SK-N-SH (cell line): Measurements from ENCODE around the gene PTOV1. TPM values are rescaled to one million over a fixed set of nuclear protein-coding genes. Genes with fewer than 3 reads are reported as not detected.

Source experiments
- CTCF ChIA-PET: fragments of 300-600, 350-600 bp; formaldehyde crosslinking; extraction: SDS; loops from one replicate; lab custom pipeline; 2021; lab: Yijun Ruan, JAX
- POLR2A ChIA-PET: fragments of 350-600 bp; sonication (Branson Sonifier 250); formaldehyde crosslinking; extraction: SDS; loops from one replicate; lab custom pipeline; 2020; ENCODE audit warnings: antibody characterized with exemption, inconsistent platforms; lab: Yijun Ruan, JAX
- DNase-seq: peaks from one replicate; pipeline ENCODE4 v3.0.0; 2012
- H2AFZ ChIP-seq: fragments of 200-600 bp; sonication (generic); 2 replicates; pipeline ENCODE4 v1.8.1; 2016; ENCODE audit warnings: antibody characterized with exemption, mild to moderate bottlenecking, low read depth
- H3F3A ChIP-seq: fragments of 200-600 bp; sonication (generic); replicated peaks from 2 replicates; pipeline ENCODE3; 2016; ENCODE audit warnings: antibody characterized with exemption, mild to moderate bottlenecking; ENCODE audit not compliant: insufficient read depth
- H3K27ac ChIP-seq, 2 experiments: fragments of 200-500 bp in 1 of 2; fragments of 200-600 bp in 1 of 2; sonication (Bioruptor generic) in 1 of 2; sonication (generic), shearing (Covaris generic) in 1 of 2; 2 replicates each; pipeline versions ENCODE4 v1.5.1 to v1.6.1; 2014 to 2016; ENCODE audit warnings: low read depth in 2 of 2, inconsistent platforms in 1 of 2, low read length in 1 of 2, mild to moderate bottlenecking in 1 of 2, mixed read lengths in 1 of 2
- H3K27me3 ChIP-seq: fragments of 200-600 bp; sonication (generic), shearing (Covaris generic); 2 replicates; pipeline ENCODE4 v1.6.1; 2016; ENCODE audit warnings: mixed run types; ENCODE audit not compliant: insufficient read depth
- H3K36me3 ChIP-seq, 2 experiments: fragments of 200-500 bp in 1 of 2; fragments of 200-600 bp in 1 of 2; sonication (Bioruptor generic) in 1 of 2; sonication (generic) in 1 of 2; replicated peaks in 1 of 2; 2 replicates each; pipeline versions ENCODE3 to v1.5.1; 2014 to 2016; ENCODE audit warnings: low read length in 1 of 2, mild to moderate bottlenecking in 1 of 2; ENCODE audit not compliant: insufficient read depth in 2 of 2, control insufficient read depth in 1 of 2
- H3K4me1 ChIP-seq, 2 experiments: fragments of 200-500 bp in 1 of 2; fragments of 200-600 bp in 1 of 2; sonication (Bioruptor generic) in 1 of 2; sonication (generic), shearing (Covaris generic) in 1 of 2; 2 replicates each; pipeline versions ENCODE4 v1.5.1 to v1.6.1; 2014 to 2016; ENCODE audit warnings: low read depth in 1 of 2, low read length in 1 of 2, mixed run types in 1 of 2; ENCODE audit not compliant: insufficient read depth in 2 of 2, control insufficient read depth in 1 of 2
- H3K4me2 ChIP-seq: fragments of 200-600 bp; sonication (generic), shearing (Covaris generic); 2 replicates; pipeline ENCODE4 v1.6.1; 2017; ENCODE audit warnings: mixed run types
- H3K4me3 ChIP-seq, 2 experiments: fragments of 200-500 bp in 1 of 2; fragments of 200-600 bp in 1 of 2; sonication (Bioruptor generic) in 1 of 2; sonication (generic), shearing (Covaris generic) in 1 of 2; 2 replicates each; pipeline versions ENCODE4 v1.5.1 to v1.8.1; 2014 to 2016; ENCODE audit warnings: low read depth in 2 of 2, inconsistent platforms in 1 of 2, low read length in 1 of 2, mild to moderate bottlenecking in 1 of 2, mixed read lengths in 1 of 2, moderate library complexity in 1 of 2
- H3K79me2 ChIP-seq: fragments of 200-600 bp; sonication (generic); 2 replicates; pipeline ENCODE4 v1.8.1; 2017; ENCODE audit warnings: mild to moderate bottlenecking; ENCODE audit not compliant: insufficient read depth
- H3K9ac ChIP-seq: fragments of 200-600 bp; sonication (generic); 2 replicates; pipeline ENCODE4 v1.6.1; 2017; ENCODE audit warnings: mixed run types
- H3K9me2 ChIP-seq: fragments of 200-600 bp; sonication (generic); 2 replicates; pipeline ENCODE4 v1.6.1; 2017; ENCODE audit warnings: mixed run types
- H3K9me3 ChIP-seq: fragments of 200-600 bp; sonication (generic); 2 replicates; pipeline ENCODE4 v1.6.1; 2017; ENCODE audit warnings: mixed run types, mild to moderate bottlenecking, moderate library complexity
- H4K20me1 ChIP-seq: fragments of 200-600 bp; sonication (generic); 2 replicates; pipeline ENCODE4 v1.6.1; 2017; ENCODE audit warnings: mild to moderate bottlenecking, mixed run types; ENCODE audit not compliant: insufficient read depth
- ELF1 ChIP-seq: IDR thresholded peaks from 2 replicates; pipeline ENCODE4 v1.4.0; 2012
- EZH2phosphoT487 ChIP-seq: fragments of 200-600 bp; sonication (generic); IDR thresholded peaks from 2 replicates; pipeline ENCODE4 v1.6.1; 2017; ENCODE audit warnings: low read depth, mixed run types, mild to moderate bottlenecking, antibody characterized with exemption, moderate library complexity, borderline replicate concordance
- FOXM1 ChIP-seq: IDR thresholded peaks from 2 replicates; pipeline ENCODE4 v1.4.0; 2012; ENCODE audit warnings: low read depth, mild to moderate bottlenecking
- JUND ChIP-seq: IDR thresholded peaks from 2 replicates; pipeline ENCODE4 v1.4.0; 2012
- NFIC ChIP-seq: IDR thresholded peaks from 2 replicates; pipeline ENCODE4 v1.4.0; 2012; ENCODE audit warnings: borderline replicate concordance
- POLR2AphosphoS5 ChIP-seq: IDR thresholded peaks from 2 replicates; pipeline ENCODE4 v1.6.1; 2012; ENCODE audit warnings: low read depth, low read length
- RAD21 ChIP-seq: IDR thresholded peaks from 2 replicates; pipeline ENCODE4 v1.6.1; 2012; ENCODE audit warnings: mild to moderate bottlenecking, low read length
- RCOR1 ChIP-seq: fragments of 150-350 bp; IDR thresholded peaks from 2 replicates; pipeline ENCODE4 v1.6.1; 2017; ENCODE audit warnings: antibody characterized with exemption, low read length
- RFX5 ChIP-seq: IDR thresholded peaks from 2 replicates; pipeline ENCODE4 v1.6.1; 2012; ENCODE audit warnings: mild to moderate bottlenecking, improper control_type of control experiment, low read length
- TAF1 ChIP-seq: IDR thresholded peaks from 2 replicates; pipeline ENCODE4 v1.6.1; 2012; ENCODE audit warnings: low read depth, mild to moderate bottlenecking, low read length, moderate library complexity, borderline replicate concordance
- TCF12 ChIP-seq: IDR thresholded peaks from 2 replicates; pipeline ENCODE4 v1.4.0; 2012
- YY1 ChIP-seq: IDR thresholded peaks from 2 replicates; pipeline ENCODE4 v1.4.0; 2012; ENCODE audit warnings: low read depth, mild to moderate bottlenecking
- WGBS: methylation state at CpG from one replicate; pipeline ENCODE4 v1.1.6; 2017; ENCODE audit warnings: low lambda C conversion rate; 5-methylcytosine and 5-hydroxymethylcytosine counted together
- polyA plus RNA-seq, 3 experiments: library from polyadenylated mRNA; depleted of rRNA; stranded (reverse); fragments of >200 nt; gene quantifications; 2 replicates each; pipeline ENCODE4 v1.2.3, GENCODE V29; 2012
- TF ChIP-seq, protein P1 (sequence below): fragments of 150-350 bp; IDR thresholded peaks from 2 replicates; pipeline ENCODE4 v1.6.1; 2016; ENCODE audit warnings: mild to moderate bottlenecking, low read depth, low read length
- TF ChIP-seq, protein P2 (sequence below): IDR thresholded peaks from 2 replicates; pipeline ENCODE4 v1.4.0; 2012; ENCODE audit warnings: low read depth
- TF ChIP-seq, protein P3 (sequence below): IDR thresholded peaks from 2 replicates; pipeline ENCODE4 v1.6.1; 2012; ENCODE audit warnings: mild to moderate bottlenecking, low read depth, low read length, moderate library complexity
- TF ChIP-seq, protein P4 (sequence below): fragments of 200-600 bp; sonication (generic); IDR thresholded peaks from 2 replicates; pipeline ENCODE4 v1.6.1; 2017; ENCODE audit warnings: antibody characterized with exemption, mild to moderate bottlenecking, moderate library complexity
- TF ChIP-seq, protein P5 (sequence below): IDR thresholded peaks from 2 replicates; pipeline ENCODE4 v1.4.0; 2012; ENCODE audit warnings: low read depth, borderline replicate concordance

Gene PTOV1
- polyA plus RNA-seq, 1 of the 3 experiments (the other 2 are of a cell fraction), result 95.0 TPM

DNA sequence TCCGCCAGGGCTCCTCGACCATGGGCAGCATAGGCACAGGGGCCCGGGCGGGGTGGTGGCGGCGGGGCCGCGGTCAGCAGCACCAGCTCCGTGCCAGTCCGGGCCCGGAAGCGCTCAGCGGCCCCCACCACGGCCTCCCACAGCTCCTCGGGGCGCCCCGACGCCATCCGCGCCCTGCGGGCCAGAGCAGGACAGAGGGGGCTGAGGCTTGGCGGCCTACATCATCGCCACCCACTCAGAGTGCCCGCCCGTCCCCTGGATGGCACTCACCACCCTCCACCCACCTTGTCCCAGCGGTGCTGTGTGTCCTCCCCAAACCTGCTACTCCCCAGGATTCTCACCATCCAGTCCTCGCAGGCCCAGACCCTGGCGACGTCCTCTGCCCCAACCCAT, 22.2 kb downstream of the PTOV1 start:
- H3K27ac ChIP-seq, result no peak overlapping the region
- no peaks in the 10 kb centered on the region for H3K9me3 ChIP-seq
- no peak overlapping the region for H3K9ac ChIP-seq
- H3K4me3 ChIP-seq, result no peak overlapping the region
- H3K9me2 ChIP-seq, result no peaks in the 10 kb centered on the region
- no peak overlapping the region for H2AFZ ChIP-seq
- H4K20me1 ChIP-seq, result no peaks in the 10 kb centered on the region
- TF ChIP-seq NFIC (no peak), POLR2AphosphoS5 (no peak), RAD21 (no peak), ELF1 (no peak)
- TF ChIP-seq, protein P1, sequence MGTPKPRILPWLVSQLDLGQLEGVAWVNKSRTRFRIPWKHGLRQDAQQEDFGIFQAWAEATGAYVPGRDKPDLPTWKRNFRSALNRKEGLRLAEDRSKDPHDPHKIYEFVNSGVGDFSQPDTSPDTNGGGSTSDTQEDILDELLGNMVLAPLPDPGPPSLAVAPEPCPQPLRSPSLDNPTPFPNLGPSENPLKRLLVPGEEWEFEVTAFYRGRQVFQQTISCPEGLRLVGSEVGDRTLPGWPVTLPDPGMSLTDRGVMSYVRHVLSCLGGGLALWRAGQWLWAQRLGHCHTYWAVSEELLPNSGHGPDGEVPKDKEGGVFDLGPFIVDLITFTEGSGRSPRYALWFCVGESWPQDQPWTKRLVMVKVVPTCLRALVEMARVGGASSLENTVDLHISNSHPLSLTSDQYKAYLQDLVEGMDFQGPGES, result no peak
- TF ChIP-seq, protein P2, sequence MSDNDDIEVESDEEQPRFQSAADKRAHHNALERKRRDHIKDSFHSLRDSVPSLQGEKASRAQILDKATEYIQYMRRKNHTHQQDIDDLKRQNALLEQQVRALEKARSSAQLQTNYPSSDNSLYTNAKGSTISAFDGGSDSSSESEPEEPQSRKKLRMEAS, result no peak
- POLR2A ChIA-PET, result no interaction called here
- peaks cover 41% of the 10 kb centered on the region for H3K79me2 ChIP-seq
- peaks cover 6 to 23% of the 10 kb centered on the region in 2 experiments for H3K36me3 ChIP-seq
- no peak for DNase-seq
- 96% methylated on average over 17 of the region's 29 CpGs for WGBS
- no peaks in the 10 kb centered on the region for H3K27me3 ChIP-seq
- CTCF ChIA-PET, result no interaction called here
- no peak overlapping the region for H3K4me2 ChIP-seq
- H3K4me1 ChIP-seq, result peaks cover 16 to 40% of the 10 kb centered on the region in 2 experiments
- peaks cover 9% of the 10 kb centered on the region for H3F3A ChIP-seq

DNA sequence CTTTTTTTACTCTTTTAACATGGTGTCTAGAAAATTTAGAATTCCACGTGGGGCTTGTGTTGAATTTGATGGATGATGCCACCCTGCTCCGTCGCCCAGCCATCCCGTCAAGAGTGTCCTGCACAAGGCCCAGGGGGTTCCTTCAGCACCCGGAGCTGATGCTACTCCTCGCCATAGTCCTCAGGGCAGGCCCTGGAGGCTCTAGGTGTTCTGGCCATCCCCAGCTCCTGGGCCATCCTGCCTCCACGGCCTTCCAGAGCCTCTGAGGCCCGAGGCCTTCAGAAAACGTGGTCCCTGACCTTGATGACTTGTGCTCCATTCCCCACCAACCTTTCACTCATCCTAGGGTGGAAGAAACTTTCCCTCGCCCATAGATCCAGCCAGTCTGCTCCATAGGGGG, 22.9 kb downstream of the PTOV1 start:
- Histone ChIP-seq H2AFZ (no peak overlapping the region), H3K4me1 (peaks cover 14 to 39% of the 10 kb centered on the region in 2 experiments), H4K20me1 (no peaks in the 10 kb centered on the region), H3F3A (peaks cover 6% of the 10 kb centered on the region), H3K36me3 (peaks cover 6 to 23% of the 10 kb centered on the region in 2 experiments), H3K4me3 (no peak overlapping the region), H3K9ac (no peak overlapping the region), H3K27me3 (no peaks in the 10 kb centered on the region), H3K9me3 (no peaks in the 10 kb centered on the region), H3K27ac (no peak overlapping the region), H3K4me2 (no peak overlapping the region), H3K9me2 (no peaks in the 10 kb centered on the region), H3K79me2 (peaks cover 48% of the 10 kb centered on the region)
- TF ChIP-seq, protein P3, sequence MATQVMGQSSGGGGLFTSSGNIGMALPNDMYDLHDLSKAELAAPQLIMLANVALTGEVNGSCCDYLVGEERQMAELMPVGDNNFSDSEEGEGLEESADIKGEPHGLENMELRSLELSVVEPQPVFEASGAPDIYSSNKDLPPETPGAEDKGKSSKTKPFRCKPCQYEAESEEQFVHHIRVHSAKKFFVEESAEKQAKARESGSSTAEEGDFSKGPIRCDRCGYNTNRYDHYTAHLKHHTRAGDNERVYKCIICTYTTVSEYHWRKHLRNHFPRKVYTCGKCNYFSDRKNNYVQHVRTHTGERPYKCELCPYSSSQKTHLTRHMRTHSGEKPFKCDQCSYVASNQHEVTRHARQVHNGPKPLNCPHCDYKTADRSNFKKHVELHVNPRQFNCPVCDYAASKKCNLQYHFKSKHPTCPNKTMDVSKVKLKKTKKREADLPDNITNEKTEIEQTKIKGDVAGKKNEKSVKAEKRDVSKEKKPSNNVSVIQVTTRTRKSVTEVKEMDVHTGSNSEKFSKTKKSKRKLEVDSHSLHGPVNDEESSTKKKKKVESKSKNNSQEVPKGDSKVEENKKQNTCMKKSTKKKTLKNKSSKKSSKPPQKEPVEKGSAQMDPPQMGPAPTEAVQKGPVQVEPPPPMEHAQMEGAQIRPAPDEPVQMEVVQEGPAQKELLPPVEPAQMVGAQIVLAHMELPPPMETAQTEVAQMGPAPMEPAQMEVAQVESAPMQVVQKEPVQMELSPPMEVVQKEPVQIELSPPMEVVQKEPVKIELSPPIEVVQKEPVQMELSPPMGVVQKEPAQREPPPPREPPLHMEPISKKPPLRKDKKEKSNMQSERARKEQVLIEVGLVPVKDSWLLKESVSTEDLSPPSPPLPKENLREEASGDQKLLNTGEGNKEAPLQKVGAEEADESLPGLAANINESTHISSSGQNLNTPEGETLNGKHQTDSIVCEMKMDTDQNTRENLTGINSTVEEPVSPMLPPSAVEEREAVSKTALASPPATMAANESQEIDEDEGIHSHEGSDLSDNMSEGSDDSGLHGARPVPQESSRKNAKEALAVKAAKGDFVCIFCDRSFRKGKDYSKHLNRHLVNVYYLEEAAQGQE, result no peak
- TF ChIP-seq EZH2phosphoT487 (no peak), FOXM1 (no peak), TAF1 (no peak), TCF12 (no peak), RAD21 (no peak), RCOR1 (no peak), YY1 (no peak), JUND (no peak), RFX5 (no peak), NFIC (no peak)
- TF ChIP-seq, protein P1, result no peak
- TF ChIP-seq, protein P4, sequence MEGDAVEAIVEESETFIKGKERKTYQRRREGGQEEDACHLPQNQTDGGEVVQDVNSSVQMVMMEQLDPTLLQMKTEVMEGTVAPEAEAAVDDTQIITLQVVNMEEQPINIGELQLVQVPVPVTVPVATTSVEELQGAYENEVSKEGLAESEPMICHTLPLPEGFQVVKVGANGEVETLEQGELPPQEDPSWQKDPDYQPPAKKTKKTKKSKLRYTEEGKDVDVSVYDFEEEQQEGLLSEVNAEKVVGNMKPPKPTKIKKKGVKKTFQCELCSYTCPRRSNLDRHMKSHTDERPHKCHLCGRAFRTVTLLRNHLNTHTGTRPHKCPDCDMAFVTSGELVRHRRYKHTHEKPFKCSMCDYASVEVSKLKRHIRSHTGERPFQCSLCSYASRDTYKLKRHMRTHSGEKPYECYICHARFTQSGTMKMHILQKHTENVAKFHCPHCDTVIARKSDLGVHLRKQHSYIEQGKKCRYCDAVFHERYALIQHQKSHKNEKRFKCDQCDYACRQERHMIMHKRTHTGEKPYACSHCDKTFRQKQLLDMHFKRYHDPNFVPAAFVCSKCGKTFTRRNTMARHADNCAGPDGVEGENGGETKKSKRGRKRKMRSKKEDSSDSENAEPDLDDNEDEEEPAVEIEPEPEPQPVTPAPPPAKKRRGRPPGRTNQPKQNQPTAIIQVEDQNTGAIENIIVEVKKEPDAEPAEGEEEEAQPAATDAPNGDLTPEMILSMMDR, result no peak
- TF ChIP-seq, protein P5, sequence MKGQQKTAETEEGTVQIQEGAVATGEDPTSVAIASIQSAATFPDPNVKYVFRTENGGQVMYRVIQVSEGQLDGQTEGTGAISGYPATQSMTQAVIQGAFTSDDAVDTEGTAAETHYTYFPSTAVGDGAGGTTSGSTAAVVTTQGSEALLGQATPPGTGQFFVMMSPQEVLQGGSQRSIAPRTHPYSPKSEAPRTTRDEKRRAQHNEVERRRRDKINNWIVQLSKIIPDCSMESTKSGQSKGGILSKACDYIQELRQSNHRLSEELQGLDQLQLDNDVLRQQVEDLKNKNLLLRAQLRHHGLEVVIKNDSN, result no peak
- TF ChIP-seq, protein P2, result no peak
- CTCF ChIA-PET, result no interaction called here
- POLR2A ChIA-PET, result no interaction called here
- 85% methylated on average over 7 of the region's 10 CpGs for WGBS
- no peak for DNase-seq
